ENCODE results near the gene PIAS4. TPM values are rescaled to one million over a fixed set of nuclear protein-coding genes. Genes with fewer than 3 reads are reported as not detected.

PIAS4 gene
- total RNA-seq, 1 donor from 2014 or later = 26.0 TPM

DNA sequence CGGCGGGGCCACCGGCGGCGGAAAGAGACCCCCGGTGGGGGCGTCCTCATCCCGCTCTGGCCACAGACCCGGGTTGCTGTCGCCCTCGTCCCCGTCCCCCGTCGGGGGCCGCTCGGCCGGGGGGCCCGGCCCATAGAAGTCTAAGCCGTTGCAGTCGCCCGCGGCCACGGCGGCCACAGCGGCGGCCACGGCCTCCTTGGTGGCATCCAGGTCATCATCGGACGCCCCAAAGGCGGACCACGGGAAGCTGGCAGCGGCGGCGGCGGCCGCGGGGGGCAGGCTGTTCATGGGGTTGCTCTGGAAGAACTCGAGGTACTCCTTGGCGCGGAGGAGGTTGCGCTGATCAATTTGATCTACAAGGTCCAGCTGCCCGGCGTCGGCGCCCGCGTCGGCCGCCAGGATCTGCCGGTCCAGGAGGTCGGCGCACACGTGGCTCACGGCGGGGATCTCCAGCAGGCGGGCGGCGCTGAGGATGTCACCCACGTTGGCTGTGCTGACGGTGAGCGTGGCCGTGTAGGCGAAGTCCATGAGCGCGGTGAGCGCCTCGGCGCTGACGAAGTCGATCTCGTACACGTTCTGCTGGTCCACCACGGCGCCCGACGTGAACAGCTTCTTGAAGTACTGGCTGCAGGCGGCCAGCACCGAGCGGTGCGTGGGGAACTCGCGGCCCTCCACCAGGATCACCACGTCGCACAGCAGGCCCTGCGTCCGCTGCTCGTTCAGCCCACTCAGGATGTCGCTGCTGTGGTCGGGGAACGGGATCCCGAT, 47.1 kb downstream of the PIAS4 start:
- no peak overlapping the region for H2AFZ ChIP-seq (ENCODE audit: low read depth, low read length)
- no peak overlapping the region for H3K27ac ChIP-seq (ENCODE audit: low read depth, low read length)
- H3K36me3 ChIP-seq (ENCODE audit: insufficient read depth, low read length) = peaks cover 17% of the 10 kb centered on the region
- H3K79me2 ChIP-seq (ENCODE audit: insufficient read depth, low read length) = peaks cover 95% of the 10 kb centered on the region
- no peaks in the 10 kb centered on the region for H3K27me3 ChIP-seq (ENCODE audit: insufficient read depth, low read length)
- no peak overlapping the region for H3K4me3 ChIP-seq (ENCODE audit: insufficient read depth, low read depth, low read length)
- Mint-ChIP-seq H3K4me1 (ENCODE audit: low read depth, unreplicated experiment) (peaks cover 25% of the 10 kb centered on the region), H3K9me3 (ENCODE audit: unreplicated experiment) (no peaks in the 10 kb centered on the region), H3K27me3 (ENCODE audit: low read depth, unreplicated experiment) (no peaks in the 10 kb centered on the region), H3K4me3 (ENCODE audit: unreplicated experiment) (no peak overlapping the region), H3K27ac (ENCODE audit: unreplicated experiment) (no peak overlapping the region), H3K36me3 (ENCODE audit: low read depth, unreplicated experiment) (peaks cover 28% of the 10 kb centered on the region)
- FAIRE-seq = no peak
- no peaks in the 10 kb centered on the region for H3K9me3 ChIP-seq (ENCODE audit: insufficient read depth, low read depth, low read length)
- no peak overlapping the region for H3K4me2 ChIP-seq (ENCODE audit: low read length)
- TF ChIP-seq EZH2 (IDR thresholded peaks at IDR 0.05; ENCODE audit: insufficient read depth, low read length) (no peak), CTCF (IDR thresholded peaks at IDR 0.05; ENCODE audit: insufficient read depth, low read depth, low read length) (no peak)
- DNase-seq (ENCODE audit: low read depth) = no peak
- no peak overlapping the region for H3K9ac ChIP-seq (ENCODE audit: low read length)
- H3K4me1 ChIP-seq (ENCODE audit: insufficient read depth, low read length) = peaks cover 37% of the 10 kb centered on the region
- peaks cover 92% of the 10 kb centered on the region for H4K20me1 ChIP-seq (ENCODE audit: insufficient read depth, low read length)

GRCh38 chr19:4055209-4055552, 47.6 kb downstream of the PIAS4 start:
- FAIRE-seq = no peak
- H3K9me3 ChIP-seq (ENCODE audit: insufficient read depth, low read depth, low read length) = no peaks in the 10 kb centered on the region
- peaks cover 92% of the 10 kb centered on the region for H4K20me1 ChIP-seq (ENCODE audit: insufficient read depth, low read length)
- TF ChIP-seq CTCF (IDR thresholded peaks at IDR 0.05; ENCODE audit: insufficient read depth, low read depth, low read length) (no peak), EZH2 (IDR thresholded peaks at IDR 0.05; ENCODE audit: insufficient read depth, low read length) (no peak)
- Mint-ChIP-seq H3K27ac (ENCODE audit: unreplicated experiment) (no peak overlapping the region), H3K27me3 (ENCODE audit: low read depth, unreplicated experiment) (no peaks in the 10 kb centered on the region), H3K4me3 (ENCODE audit: unreplicated experiment) (no peak overlapping the region), H3K9me3 (ENCODE audit: unreplicated experiment) (no peaks in the 10 kb centered on the region), H3K4me1 (ENCODE audit: low read depth, unreplicated experiment) (peaks cover 26% of the 10 kb centered on the region), H3K36me3 (ENCODE audit: low read depth, unreplicated experiment) (peaks cover 25% of the 10 kb centered on the region)
- H3K79me2 ChIP-seq (ENCODE audit: insufficient read depth, low read length) = peaks cover 95% of the 10 kb centered on the region
- H3K4me2 ChIP-seq (ENCODE audit: low read length) = no peak overlapping the region
- H3K4me1 ChIP-seq (ENCODE audit: insufficient read depth, low read length) = peaks cover 37% of the 10 kb centered on the region
- no peak overlapping the region for H2AFZ ChIP-seq (ENCODE audit: low read depth, low read length)
- H3K4me3 ChIP-seq (ENCODE audit: insufficient read depth, low read depth, low read length) = no peak overlapping the region
- H3K27me3 ChIP-seq (ENCODE audit: insufficient read depth, low read length) = no peaks in the 10 kb centered on the region
- H3K9ac ChIP-seq (ENCODE audit: low read length) = no peak overlapping the region
- peaks cover 17% of the 10 kb centered on the region for H3K36me3 ChIP-seq (ENCODE audit: insufficient read depth, low read length)
- H3K27ac ChIP-seq (ENCODE audit: low read depth, low read length) = no peak overlapping the region
- no peak for DNase-seq (ENCODE audit: low read depth)

Measured in astrocyte (in vitro differentiated cells and primary cell).